ENCODE results near the gene EGLN2. TPM values are rescaled to one million over a fixed set of nuclear protein-coding genes. Genes with fewer than 3 reads are reported as not detected.
A peak's percentile ranks its signal among the peaks of the same experiment; 100 is the strongest.
"Not testable (repeated sequence)": the region's sequence is repeated elsewhere in the genome, so short reads cannot be mapped to it uniquely, and the experiment has no call there.

Gene EGLN2
- total RNA-seq, 1 donor from 2014 or later: 79.3 TPM

DNA sequence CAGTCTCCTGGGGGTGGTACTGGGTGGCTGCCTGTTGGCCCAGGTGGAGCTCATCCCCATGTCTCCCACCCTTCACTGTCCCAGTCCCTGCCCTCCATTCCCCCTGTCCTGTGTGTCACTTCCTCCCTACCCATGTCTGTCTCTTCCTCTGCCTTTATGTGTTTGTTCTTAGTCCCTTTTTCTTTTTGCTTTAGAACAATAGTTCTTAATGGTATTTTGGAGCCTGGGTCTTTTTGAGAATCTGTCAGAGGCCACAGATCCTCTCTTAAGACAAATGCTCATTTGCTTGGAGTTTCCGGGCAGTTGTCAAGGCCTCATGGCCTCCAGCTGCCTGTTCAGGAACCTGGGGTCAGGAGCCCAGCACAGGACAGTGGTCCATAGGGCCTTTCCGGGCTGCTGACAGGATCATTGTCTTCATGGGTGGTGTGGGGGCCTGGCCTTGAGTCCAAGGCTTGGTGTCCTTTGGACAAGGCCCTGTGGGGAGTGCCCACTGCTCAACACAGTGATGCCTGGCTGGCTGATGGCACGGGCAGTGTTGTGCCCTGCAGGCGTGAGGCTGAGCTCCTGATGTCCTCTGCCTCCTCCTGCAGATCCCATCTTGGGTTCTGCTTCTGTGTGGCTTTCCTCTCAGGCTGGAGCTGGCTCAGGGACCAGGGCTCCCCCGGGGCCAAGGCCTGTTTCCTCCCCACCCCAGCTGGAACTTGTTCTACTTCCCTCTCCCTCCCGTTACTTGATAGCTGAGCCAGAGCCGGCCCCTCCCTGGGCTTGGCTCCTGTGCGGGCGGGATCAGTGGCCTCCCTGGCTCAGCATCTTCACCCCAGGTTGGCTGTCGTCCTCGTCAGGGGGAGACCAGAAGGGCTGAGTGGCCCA lies 3.5 kb downstream of the EGLN2 start:
- no peak for DNase-seq (ENCODE audit: low spot score)

DNA sequence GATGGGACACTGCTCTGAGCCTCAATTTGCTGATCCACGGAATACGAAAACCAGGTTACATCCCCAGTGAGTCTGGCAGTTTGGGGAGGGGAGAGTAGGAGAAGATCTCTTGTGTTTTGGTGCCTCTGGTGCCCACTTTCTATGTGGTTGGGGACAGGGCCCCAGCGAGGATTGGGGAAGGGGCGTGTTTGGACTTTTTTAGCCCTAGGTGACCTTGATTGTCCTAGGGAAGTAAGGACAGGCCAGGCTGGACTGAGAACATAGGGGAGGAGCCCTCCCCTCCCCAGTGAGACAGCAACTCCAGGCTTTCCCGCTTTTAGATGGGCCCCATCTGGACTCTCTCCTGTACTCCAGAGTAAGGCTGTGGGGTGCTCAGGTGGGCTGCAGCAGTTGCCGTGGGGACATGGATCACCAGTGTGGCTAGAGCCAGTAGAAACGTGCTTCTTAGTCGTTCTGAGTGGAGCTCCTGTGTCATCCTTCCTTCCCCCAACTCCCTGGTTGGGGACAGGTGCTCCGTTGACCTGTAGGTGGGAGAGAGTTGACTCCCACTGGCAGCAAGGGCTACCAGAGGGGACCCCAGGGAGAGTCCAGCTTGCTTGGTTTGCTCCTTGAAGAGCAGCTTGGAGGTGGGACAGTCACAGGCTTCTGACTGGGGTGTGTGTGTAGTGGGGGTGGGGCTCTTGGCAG lies 4.3 kb downstream of the EGLN2 start:
- no peak for DNase-seq (ENCODE audit: low spot score)

DNA sequence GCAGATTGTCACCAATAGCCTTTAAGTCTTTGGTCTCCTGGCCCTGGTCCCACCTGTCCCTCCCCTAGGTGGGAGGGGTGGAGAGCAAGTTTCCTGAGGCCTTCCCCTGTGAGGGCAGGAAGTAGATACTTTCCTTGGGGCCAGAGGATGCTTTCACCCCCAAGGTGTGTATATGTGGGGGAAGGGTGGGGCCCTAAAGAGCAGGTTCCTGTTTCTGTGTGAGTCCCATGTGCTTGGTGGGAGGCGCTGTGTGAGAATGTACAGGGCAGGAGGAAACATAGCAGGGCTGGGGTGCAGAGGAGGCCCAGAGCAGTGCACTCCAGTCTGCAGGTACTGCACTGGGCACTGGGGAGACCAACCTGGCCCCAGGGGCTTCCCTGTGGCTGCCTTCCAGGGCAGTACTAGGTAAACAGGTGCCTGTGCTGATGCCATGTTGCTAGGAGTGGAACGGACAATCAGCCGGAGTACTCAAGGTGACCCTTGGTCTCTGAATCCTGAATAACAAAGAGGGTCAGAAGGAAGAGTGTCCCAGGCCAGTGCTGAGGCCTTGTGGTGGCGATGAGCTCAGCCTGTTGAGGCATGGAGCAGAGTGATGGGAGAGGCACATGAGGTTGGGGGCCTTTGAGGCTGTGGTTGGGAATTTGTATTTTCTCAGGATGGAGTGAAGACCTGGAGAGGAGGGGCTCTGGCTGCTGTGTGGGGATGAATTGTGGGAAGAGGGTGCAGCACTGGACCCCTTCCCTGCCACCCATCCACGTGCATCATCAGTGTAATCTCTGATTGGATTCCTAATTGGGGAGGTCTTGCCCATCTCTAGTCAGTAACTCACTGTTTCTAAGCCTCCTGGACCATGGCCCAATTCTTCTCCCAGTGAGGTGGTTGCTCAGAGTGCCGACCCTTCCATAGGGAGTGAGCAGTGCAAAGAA lies 5.1 kb downstream of the EGLN2 start:
- no peak for DNase-seq (ENCODE audit: low spot score)

DNA sequence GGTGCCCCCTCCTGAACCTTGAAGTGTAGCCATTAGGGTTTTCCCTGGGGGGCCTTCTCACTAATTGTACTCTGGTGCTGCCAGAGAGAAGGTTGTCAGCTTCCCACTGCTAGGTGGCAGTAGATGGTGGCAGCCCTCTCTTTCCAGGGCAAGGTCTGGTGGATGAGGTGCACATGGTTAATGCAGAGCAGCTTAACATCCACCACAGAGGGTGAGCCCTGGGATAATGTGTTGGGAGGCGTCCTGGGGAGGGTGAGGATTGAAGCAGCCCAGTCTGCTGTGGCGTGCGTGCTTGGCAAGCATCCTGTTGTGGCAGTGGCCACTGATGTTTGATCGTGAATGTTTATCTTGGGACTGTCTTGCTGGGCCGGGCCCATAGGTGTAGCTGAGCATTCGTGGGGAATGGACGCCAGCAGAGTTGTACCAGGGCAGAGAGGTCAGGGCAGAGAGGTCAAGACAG lies 5.8 kb downstream of the EGLN2 start:
- no peak for DNase-seq (ENCODE audit: low spot score)

DNA sequence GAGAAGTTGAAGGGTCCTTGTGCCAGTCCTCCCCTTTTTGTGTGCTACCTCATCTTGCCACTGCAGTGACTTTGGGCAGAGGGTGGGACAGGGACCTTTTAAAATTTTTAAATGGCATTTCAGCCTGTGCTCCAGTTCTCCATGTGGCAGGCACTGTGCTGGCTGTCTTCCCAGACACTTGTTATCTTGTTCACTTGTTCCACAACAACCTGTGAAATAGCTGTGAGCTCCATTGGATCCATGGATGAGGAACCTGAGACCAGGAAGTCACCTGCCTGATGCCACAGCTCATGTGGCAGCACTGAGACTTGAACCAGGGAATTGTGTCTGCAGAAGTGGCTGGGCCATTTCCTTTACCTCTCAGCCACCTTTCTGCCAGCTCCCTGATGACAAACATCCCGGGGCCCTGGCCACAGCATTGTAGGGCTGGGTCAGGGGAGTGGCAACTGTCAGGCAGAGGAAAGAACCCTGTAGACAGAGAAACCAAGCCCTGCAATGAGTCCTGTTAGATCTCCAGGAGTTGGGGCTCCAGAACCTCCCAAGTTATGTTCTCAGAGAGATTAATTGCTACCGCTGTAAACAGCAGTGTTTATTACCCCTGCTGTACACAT lies 6.4 kb downstream of the EGLN2 start:
- no peak for DNase-seq (ENCODE audit: low spot score)

DNA sequence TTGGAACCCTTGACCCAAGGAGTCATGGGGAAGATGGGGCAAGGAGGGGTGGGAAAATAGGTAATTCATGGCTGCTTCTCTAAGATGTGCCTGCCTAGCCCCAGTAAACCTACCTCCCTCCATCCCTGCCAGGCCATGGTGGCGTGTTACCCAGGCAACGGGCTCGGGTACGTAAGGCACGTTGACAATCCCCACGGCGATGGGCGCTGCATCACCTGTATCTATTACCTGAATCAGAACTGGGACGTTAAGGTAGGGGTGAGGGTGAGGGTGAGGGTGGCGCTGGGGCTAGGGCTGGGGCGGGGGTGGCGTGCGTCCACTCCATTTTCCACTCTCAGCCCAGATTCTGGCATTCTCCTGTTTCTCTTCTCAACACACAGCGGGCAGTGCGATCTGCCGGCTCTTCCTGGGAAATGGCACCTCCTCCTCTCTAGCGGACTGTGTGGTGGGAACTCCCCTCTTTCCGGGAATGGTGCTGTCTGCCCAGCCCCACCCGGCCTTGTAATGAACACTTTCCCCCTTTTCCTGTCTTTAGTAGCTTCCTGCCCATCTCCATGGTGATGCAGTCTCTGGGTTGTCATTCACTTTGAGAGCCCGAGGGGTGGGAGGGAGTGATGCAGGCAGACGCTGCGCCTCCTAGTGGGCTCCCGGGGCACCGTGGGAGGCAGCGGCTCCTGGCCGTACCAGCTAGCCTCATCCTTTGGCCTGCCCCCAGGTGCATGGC lies 7.6 kb downstream of the EGLN2 start:
- peak; percentile 79 for DNase-seq (ENCODE audit: low spot score)

DNA sequence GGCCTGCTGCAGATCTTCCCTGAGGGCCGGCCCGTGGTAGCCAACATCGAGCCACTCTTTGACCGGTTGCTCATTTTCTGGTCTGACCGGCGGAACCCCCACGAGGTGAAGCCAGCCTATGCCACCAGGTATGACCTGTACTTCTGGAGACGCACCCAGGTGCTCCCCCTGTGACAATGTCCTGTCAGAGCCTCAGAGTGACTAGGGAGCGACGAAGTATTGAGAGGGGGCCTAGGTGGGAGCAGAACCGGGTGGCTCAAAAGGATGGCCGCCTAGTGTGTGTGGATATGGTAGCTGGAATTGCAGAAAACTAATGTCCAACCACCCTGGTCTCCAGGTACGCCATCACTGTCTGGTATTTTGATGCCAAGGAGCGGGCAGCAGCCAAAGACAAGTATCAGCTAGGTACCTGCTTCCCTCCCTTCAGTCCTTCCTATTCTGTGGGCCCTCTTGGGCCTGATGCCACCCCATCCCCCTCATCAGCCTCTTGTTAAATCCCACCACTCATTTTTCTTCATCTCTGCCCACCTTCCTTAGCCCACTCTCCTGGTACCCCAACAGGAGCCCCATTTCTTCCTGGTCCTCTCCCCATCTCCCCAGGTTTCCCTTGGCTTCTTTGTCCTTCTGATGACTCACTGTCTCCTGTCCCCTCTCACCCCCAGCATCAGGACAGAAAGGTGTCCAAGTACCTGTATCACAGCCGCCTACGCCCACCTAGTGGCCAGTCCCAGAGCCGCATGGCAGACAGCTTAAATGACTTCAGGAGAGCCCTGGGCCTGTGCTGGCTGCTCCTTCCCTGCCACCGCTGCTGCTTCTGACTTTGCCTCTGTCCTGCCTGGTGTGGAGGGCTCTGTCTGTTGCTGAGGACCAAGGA lies 8.4 kb downstream of the EGLN2 start:
- no peak for DNase-seq (ENCODE audit: low spot score)

DNA sequence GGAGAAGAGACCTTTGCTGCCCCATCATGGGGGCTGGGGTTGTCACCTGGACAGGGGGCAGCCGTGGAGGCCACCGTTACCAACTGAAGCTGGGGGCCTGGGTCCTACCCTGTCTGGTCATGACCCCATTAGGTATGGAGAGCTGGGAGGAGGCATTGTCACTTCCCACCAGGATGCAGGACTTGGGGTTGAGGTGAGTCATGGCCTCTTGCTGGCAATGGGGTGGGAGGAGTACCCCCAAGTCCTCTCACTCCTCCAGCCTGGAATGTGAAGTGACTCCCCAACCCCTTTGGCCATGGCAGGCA lies 9.0 kb downstream of the EGLN2 start:
- DNase-seq (ENCODE audit: low spot score): no peak

DNA sequence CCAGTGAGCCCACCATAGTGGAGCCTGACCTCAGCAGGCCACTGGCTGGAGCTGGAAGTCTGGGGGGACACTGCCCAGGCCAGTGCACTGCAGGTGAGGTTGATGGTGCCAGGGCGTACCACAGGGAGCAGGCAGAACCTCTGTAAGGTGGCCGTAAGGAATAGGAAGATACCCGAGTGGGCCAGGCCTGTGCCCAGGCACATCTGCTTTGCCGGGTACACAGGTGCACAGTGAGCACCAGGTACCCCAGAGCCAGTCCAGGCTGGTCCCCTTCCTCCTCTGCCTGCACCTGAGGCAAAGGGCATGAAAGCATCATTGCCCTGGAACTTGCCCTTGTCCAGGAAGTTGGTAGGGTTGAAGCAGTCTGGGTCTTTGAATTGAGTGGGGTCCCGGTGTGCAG lies 9.5 kb downstream of the EGLN2 start:
- no peak for DNase-seq (ENCODE audit: low spot score)

DNA sequence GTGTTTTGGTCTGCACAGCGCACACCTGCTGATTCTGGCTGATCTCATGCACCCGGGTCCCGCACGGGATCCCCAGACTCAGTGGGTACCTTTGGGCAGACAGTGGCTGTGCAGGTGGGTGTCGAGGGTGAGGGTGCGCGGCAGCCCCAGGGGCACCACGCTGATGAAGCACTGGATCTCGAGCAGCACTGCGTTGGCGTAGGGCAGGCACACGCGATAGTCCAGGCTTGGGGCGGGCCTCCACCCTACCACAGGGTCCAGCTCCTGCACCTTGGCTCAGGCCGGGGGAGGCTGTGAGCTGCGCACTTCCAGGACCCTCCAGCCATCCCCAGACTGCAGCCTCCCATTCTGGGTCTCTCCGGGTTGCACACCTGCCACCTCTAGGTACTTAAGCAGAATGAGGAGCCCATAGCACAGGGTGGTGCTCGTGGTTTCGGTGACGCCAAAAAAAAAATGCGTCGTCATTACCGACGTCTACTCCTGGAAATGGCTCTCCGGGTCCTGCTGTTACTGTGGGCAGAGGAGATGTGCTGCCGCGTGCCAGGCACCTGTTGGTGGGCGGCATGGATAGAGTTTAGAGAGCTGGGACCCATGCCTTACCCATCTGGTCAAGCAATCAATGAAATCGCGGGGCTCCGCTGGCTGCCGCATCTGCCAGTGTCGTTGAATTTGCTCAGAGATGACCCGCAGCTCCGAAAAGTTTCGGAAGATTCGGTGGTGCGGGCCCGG lies 10.5 kb downstream of the EGLN2 start:
- no peak for DNase-seq (ENCODE audit: low spot score)

DNA sequence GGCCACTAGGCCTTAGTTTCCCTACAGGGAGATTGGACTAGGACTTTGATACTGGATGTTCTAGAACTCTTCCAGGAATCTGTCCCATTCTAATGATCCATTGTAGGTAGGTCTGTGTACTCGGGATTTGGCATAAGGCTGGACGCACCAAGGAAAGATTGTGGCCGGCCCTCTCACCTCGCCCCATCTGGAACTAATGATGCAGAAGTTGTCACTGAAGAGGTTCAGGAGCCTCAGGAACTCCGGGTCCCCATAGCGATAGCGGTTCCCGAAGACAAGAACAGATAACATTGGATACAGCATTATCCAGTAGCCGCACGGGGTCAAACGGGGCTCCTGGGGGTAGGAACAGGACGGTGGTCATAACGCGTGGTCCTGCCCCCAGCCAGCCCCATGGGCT lies 11.2 kb downstream of the EGLN2 start:
- DNase-seq (ENCODE audit: low spot score): no peak

DNA sequence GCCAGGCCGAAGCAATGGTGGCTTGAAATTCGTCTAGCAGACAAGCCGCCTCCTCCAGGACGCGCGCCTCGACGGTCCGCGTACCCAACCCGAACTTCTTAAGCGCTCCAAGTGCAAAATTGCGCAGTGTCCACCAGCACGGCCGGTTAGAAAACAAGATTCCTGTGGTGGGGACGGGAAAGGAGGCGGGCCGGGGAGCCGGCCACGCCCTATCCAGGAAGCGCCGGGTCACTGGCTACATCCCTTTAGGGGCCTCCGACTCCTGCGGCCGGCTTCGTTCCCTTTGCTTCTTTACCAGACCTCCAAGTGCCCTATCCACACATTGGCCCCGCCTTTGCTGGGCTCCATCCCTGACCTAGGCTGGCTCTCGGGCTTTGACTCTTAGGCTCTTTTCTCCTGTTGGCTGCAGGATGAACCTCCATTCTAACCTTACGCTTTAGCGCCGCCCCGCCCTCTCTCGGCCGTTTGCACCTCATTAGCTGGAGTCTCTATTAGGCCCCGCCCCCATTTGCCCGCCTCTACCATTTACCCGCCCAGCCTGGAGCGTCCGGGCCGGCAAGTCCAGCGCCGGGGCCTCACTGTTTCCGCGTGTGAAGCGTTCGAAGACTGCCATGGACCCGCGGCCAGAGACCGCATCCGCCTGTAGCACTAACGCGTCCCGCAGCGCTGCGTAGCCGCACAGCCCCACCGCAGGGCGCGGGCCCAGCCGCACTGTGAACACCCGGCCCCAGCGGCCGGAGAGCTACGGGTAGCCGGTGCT lies 11.8 kb downstream of the EGLN2 start:
- peak; percentile 87 for DNase-seq (ENCODE audit: low spot score)

DNA sequence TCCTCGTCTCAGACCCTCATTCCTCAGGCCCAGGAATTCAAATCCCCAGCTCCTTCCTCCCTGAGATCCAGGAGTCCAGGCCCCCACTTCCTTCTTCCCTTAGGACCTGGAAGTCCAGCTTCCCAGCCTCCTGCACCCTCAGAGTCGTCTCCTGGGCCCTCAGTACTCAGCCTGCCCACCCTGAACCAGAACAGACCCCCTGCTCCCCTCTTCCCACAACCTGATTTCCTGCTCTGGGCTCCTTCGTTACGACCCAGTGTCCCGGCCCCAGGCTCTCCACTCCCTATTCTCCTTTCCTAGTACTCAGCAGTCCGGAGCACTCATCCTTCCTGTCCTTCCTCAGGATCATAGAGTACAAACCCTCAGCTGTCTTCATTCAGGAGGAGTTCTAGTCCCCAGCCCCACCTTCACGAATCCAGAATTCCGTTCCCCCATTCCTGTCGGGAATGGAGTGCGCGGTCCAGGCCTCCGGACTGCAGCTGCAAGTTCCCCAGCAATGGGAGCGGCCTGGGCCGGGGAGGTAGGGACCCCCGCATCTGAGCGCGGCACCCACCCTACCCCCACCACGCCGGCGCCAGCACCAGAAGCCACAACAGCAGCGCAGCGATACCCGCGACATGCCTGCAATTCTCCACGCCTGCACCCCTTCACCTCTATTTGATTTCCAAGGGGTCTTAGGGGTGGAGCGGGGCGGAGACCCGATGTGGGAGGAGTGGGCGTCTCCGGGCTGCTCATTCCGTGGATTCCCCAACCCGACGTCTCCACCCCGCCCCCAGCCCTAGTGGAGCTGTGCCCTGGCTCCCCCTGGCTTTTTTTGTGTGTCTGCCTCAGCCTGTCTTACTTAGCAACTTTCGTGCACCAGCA lies 12.7 kb downstream of the EGLN2 start:
- DNase-seq (ENCODE audit: low spot score): no peak

DNA sequence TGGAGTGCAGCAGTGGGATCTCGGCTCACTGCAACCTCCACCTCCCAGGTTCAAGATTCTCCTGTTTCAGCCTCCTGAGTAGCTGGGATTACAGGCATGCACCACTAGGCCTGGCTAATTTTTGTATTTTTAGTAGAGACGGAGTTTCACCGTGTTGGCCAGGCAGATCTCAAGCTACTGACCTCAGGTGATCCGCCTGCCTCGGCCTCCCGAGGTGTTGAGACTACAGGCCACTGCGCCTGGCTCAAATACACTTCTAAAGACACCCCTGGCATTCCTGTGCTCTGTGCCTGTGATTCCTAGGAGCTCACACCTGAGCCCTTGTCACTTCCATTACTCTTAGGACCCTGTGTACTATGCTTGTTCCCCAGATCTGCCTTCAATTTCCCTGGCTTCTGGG lies 13.6 kb downstream of the EGLN2 start:
- DNase-seq (ENCODE audit: low spot score): not testable (repeated sequence)

DNA sequence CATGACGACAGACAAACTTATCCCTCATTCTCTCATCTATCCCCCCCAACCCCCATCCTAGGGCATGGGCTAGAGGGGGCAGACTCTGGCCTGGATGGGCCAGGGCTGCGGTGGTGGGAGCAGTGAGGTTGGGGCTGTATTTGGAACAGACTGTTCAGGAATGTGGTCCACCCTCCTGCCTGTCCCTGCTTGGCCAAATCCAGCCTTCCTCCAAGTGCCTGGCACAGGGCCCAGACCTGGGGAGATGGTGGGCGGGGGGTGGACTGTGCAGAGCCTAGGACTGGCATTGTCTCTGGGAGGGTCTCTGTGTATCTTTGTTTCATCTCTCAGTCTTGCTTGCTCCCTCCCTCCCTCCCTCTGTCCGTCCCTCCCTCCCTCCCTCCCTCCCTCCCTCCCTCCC lies 14.2 kb downstream of the EGLN2 start:
- DNase-seq (ENCODE audit: low spot score): no peak

DNA sequence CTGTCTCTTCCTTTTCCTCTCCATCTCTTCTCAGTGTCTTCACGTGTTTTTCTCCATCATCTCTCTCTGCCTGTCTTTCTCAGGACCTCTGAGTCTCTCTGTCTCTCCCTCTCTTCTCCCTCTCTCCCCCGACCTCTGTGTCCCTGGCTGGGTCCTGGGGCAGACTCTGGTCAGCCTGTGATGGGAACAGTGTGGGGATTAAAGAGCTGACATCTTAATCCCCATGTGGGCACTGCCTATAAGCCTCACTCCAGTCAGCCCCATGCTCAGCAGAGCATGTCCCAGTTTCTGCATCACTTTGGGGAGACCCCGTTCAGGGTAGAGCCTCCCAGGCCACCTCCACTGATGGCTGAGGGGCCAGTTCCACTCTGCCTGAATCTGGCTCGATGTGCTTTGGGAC lies 16.2 kb downstream of the EGLN2 start:
- DNase-seq (ENCODE audit: low spot score): no peak

DNA sequence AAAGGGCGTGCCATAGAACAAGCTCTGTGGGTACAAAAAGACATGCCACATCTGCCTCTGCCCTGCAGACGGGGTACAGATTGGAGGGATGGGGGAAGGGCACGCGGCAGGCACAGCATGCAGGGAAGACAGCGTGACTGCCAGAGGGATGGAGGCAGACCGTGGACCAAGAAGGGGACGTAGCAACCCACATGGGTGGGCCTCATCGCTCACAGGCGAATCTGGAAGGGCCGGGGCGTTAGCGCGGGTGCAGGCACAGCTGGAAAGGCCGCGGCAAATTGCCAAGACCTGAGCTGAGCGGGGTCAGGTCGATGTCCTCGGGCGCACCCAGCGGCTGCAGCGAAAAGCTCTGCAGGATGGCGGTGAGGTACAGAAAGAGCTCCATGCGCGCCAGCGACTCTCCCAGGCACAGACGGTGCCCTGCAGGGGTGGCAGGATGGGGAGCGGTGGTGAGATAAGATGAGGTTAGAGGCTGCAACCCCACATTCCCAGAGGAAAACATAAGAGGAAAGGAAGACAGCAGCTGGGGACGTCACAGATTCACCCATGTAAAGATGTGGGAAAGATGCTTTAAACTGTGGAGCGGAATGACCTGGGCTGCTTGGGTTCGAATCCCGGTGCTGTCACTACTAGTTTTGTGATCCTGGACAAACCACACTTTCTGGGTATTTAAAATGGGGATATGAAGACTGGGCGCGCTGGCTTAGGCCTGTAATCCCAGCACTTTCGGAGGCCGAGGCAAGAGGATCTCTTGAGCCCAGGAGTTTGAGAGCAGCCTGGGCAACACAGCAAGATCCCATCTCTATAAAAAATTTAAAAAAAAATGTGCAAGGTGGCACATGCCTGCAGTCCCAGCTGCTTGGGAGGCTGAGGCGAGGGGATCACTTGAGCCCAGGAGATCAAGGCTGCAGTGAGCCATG lies 19.7 kb downstream of the EGLN2 start:
- peak; percentile 81 for DNase-seq (ENCODE audit: low spot score)

Data from ureter (tissue), 1 donor.